ENCODE results near the gene MAP2K5.

DNA sequence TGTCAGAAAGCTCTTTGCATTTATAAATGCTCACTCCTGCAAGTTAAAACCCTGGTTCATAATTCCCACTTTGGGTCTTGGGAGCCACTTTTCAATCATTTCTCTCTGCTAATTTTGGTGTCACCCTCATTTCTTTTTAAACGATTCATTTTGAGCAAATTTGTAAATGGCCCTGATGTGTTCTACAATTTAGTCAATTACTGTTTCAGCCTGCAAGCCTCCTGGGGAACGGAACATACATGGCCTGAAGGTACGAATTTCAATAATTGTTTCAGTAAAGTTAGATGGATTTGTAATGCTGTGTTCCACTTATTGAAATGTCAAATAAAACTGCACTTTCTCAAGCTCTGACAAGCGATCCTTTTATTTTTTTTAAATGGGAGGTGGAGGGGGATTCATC is 43.2 kb downstream of the MAP2K5 start:
- TF ChIP-seq, protein P1, sequence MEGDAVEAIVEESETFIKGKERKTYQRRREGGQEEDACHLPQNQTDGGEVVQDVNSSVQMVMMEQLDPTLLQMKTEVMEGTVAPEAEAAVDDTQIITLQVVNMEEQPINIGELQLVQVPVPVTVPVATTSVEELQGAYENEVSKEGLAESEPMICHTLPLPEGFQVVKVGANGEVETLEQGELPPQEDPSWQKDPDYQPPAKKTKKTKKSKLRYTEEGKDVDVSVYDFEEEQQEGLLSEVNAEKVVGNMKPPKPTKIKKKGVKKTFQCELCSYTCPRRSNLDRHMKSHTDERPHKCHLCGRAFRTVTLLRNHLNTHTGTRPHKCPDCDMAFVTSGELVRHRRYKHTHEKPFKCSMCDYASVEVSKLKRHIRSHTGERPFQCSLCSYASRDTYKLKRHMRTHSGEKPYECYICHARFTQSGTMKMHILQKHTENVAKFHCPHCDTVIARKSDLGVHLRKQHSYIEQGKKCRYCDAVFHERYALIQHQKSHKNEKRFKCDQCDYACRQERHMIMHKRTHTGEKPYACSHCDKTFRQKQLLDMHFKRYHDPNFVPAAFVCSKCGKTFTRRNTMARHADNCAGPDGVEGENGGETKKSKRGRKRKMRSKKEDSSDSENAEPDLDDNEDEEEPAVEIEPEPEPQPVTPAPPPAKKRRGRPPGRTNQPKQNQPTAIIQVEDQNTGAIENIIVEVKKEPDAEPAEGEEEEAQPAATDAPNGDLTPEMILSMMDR (IDR thresholded peaks at IDR 0.05; ENCODE audit: low read length) = no peak
- no peak for TF ChIP-seq EZH2 (optimal IDR thresholded peaks at IDR 0.05; ENCODE audit: low read depth, low read length)
- no peak for TF ChIP-seq EZH2phosphoT487 (IDR thresholded peaks at IDR 0.05; ENCODE audit: low read length)

Measured in MM.1S (cell line).